HG03139 (cell line): ENCODE data around the gene STX17.
"Not testable (repeated sequence)": the region's sequence is repeated elsewhere in the genome, so short reads cannot be mapped to it uniquely, and the experiment has no call there.

Source experiments
- ATAC-seq: cut with Tn5 transposase; IDR thresholded peaks from one replicate; pipeline ENCODE4 v1.9.1; 2021; ENCODE audit not compliant: unreplicated experiment

STX17 gene

DNA sequence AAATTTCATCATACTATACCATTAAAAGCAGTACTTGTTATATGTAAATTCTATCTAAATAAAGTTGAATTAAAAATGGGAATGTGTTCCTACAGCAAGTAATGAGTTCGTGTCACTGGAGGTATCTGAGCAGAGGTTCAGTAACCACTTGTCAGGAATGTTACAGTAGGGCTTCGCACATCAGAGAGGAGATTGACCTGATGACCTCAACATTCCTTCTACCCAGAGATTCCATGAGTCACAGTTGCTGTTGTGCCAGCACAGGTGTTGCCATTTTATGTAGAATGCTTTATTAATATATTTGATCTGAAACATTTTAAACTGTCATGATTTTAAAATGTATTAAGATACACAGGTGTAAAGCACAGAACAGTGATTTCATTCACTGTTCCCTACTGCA is 60.3 kb downstream of the STX17 start:
- ATAC-seq, result no peak

GRCh38 chr9:99967457-99967856 is 61.0 kb downstream of the STX17 start:
- ATAC-seq, result no peak

- ATAC-seq, result no peak
Measured at GRCh38 chr9:99970481-99970880, 64.0 kb downstream of the STX17 start.

- ATAC-seq, result no peak
Measured at GRCh38 chr9:99971410-99971809, 65.0 kb downstream of the STX17 start.

DNA sequence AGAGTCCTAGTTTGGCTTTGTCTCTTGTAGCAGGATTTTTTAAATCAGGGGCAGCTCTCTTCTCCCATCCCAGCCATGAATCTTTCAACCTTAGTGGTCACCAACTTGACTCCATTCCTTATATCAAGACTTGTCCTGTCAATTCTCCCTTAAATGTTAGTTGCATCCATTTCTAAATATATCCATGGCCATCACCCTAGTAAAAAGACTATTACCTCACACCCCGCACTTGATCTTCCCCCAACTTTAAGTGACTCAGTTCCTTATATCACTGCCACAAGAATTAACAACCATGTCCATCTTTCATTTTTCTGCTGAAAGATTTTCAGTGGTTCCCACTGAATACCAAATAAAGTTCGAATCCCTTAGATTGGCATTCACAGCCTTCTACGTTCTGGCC is 67.0 kb downstream of the STX17 start:
- ATAC-seq, result no peak

- ATAC-seq, result no peak
Measured at GRCh38 chr9:99977033-99977792, 70.8 kb downstream of the STX17 start.

GRCh38 chr9:99978221-99978620 is 71.8 kb downstream of the STX17 start:
- ATAC-seq, result no peak

DNA sequence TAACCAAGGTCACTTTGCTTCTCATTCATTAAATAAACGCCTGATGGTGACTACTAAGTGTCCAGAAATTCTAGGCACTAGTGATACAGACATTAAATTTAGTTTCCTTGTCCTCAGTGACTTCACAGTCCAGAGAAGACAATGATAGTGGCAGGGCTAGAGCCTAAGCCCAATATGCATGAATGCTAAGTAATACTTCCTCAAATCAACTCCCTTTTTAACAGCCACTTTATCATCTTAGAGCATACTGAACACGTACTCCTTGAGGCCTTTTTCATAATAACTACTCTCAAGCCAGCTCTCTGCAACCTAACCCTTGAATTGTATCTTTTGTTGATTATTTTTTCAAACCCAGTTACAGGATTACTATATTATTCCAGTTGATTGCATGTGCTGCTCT is 74.1 kb downstream of the STX17 start:
- no peak for ATAC-seq

DNA sequence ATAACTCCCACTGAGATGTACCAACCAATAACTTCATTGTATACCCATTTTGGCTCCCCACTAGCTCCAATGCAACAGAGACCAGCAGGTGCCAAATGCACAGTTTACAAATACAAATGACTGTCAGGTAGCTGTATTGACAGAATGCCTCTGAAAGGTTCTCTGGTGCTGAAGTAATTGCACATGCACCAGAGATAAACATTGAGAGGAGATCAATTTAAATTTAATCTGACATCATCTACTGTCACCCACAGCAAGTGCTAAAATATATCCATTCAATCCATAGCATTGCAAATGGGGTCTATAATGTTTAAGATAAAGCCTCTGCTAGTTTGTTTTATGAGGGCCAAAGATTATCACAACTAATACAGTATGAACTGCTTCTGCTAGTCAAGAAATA is 80.2 kb downstream of the STX17 start:
- no peak for ATAC-seq

GRCh38 chr9:99990508-99990907 is 84.1 kb downstream of the STX17 start:
- ATAC-seq, result not testable (repeated sequence)

DNA sequence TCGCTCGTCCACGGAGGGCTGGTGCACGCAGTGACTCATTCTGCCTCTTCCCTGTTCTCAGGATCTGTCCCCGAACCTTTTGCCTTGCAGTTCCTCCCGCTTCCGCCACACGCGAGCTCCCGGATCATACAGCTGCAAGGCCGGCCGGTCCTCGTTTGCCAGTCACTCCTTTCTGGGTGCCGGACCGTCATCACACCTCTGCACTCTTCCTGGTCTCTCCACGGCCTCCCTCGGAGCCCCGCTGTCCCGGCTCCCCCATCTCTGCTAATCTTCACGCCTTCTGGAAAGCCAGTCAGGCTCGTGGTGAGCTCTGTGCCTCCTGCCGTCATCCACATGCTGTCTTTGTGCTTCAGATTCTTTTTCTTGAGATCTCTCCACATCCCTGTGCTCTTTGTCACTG is 91.8 kb downstream of the STX17 start:
- no peak for ATAC-seq

DNA sequence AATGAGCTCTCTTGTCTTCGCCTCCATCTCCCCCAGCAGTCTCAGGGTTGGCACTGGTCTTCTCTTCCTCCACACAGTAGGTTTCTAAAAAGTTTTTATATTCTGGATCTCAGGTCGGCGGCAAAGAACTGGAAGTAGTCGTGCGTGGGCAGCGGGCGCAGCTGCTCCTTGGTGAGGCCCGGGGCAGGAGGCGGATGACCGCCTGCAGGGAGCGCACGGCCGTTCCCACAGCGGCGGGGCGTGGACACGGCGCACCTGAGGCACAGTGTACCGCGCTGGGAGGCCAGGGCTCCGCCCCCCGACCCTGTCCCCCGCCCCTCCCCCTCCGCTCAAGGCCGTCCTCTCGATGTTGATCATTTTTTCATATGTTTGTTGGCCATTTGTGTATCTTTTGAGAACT is 92.4 kb downstream of the STX17 start:
- ATAC-seq, result no peak

DNA sequence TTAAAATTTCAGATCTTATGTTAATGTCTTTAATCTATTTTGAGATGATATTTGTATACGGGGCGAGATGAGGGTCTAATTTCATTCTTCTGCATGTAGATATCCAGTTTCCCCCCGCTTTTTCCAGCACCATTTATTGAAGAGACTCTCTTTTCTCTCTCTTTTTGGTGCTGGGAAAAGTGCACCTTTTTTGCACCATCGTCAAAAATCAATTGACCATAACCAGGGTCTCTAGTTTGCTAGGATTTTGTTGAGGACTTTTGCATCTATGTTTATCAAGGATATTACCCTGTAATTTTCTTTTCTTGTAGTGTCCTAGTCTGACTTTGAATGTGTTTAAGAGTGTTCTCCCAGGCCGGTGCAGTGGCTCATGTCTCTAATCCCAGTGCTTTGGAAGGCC is 93.3 kb downstream of the STX17 start:
- no peak for ATAC-seq

DNA sequence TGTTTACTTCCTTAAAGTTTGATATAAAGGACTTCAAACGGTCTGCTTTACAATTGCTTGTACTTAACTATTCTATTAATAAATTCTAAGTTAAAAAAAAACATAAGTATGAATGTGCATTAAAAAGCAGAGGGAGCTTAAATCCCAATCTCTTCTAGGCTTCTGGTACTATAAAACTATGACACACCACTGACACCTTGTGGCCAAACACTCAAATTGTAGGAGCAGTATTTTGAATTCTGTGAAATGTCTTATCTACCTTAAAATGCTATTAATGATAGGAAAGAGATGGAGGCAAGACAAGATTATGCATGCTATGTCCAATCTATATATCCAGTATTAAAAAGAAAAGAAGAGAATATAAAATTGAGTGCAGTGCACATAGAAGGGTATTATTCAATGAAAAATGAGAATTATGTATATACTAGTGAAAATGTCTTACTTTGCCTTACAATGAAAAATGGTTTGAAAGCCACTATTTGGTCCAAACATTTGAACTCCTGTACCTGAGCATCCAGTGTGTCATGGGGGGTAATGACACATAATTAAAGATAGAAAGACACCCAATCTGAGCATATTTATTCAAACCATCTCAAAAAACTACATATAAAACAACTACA is 104.7 kb downstream of the STX17 start:
- ATAC-seq, result no peak

GRCh38 chr9:100012279-100012678 is 105.8 kb downstream of the STX17 start:
- ATAC-seq, result no peak

DNA sequence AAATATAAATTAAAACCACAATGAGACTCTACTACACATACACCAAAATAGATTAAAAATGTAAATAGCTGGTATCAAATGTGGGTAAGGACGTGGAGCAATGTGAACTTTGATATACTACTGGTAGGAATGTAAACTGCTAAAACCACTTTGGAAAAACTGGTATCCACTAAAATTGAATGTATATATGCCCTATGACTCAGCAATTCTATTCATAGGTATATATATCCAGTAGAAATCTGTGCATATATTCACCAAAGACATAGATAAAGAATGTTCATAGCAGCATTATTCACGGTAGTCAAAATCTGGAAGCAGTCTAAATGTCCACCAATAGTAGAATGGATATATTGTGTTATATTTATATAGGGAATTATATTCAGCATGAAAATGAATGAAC is 107.1 kb downstream of the STX17 start:
- ATAC-seq, result no peak

DNA sequence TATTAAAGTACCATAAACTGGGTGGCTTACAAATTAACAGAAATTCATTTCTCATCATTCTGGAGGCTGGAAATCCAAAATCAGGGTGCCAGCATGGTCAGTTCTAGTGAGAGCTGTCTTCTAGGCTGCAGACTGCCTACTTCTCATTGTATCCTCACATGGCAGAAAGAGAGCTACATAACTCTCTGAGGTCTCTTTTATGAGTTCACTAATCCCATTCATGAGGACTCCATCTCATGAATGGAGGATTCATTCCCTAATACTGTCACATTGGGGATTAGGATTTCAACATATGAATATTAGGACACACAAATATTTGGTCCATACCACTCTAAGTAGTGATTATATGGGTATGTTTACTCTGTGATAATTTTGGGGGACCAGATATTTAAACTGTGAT is 108.4 kb downstream of the STX17 start:
- ATAC-seq, result no peak

- ATAC-seq, result no peak
Measured at GRCh38 chr9:100019541-100019940, 113.1 kb downstream of the STX17 start.
